NCI-H2107 treated with DMSO at 0.1 percent for 48 hours (cell line): ENCODE data around the gene GLB1L3.
"Not testable (repeated sequence)": the region's sequence is repeated elsewhere in the genome, so short reads cannot be mapped to it uniquely, and the experiment has no call there.

Source experiments
- DNase-seq: peaks from one replicate; lab custom pipeline; 2025; ENCODE audit not compliant: unreplicated experiment; lab: John Stamatoyannopoulos, UW

Gene GLB1L3

DNA sequence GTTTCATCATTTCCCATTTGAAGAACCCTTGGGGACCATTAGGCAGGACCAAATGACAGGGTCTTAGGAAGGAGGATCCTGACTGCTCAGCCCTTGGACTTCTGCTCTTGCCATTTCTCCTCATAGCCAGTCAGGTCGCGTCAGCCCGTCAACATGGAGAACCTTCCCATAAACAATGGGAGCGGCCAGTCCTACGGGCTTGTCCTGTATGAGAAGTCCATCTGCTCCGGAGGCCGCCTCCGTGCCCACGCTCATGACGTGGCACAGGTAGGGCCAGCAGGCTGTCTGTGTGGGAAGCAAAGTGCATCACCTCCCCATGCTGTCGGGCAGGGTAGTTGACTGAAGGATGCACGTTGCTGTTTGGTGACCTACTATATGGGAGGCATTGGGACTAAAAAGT, 36.0 kb downstream of the GLB1L3 start:
- no peak for DNase-seq

DNA sequence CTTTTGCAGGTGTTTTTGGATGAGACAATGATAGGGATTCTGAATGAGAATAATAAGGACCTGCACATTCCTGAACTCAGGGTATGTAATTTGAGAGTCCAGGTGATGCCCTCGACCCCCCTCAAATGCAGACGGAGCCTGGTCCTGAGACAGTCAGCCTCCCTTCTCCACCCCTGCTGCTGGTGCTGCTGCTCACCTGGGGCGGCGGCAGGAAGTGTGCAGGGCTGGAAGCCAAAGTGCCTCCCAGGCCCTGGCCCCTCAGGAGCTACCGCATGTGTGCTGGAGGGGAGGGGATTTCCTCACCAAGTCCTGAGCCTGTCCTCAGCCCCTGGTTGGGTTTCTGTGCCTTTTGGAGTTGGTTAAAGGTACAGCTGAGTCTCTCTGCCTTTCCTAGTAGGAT, 36.6 kb downstream of the GLB1L3 start:
- no peak for DNase-seq

DNA sequence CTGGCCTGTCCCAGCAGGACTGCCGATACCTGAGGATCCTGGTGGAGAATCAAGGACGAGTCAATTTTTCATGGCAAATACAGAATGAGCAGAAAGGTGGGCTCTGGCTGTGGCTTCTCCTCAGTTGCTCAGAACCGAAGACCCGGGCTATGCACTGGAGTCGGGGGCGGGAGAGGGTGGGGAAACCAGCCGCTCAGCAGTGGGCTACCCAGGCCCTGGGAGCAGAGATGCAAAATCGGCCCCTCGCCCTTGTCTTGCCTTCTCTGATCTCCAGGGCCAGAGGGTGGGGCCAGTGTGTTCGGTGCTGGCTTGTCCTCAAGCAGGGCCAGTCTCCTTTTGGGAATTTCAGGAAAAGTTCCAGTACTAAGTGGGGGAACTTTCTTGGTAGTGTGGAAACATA, 37.2 kb downstream of the GLB1L3 start:
- DNase-seq: no peak

- no peak for DNase-seq
These were observed 37.8 kb downstream of the GLB1L3 start for GRCh38 chr11:134313821-134314607.

DNA sequence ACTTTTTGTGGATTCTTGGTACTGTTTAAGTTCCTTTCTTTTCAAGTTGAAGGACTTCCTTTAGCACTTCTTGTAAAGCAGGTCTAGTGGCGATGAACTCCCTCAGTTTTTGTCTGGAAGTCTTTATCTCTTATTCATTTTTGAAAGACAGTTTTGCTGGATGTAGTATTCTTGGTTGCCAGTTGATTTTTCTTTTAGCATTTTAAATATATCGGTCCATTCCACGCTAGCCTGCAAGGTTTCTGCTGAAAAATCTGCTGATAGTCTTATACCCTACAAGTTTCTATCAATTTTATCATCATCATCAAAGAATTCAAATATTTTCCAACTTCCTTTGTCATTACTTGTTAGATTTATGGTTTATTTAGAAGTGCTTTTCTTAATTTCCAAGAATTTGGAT, 40.9 kb downstream of the GLB1L3 start:
- no peak for DNase-seq

- DNase-seq: not testable (repeated sequence)
These were observed 45.2 kb downstream of the GLB1L3 start for GRCh38 chr11:134321373-134321772.

- no peak for DNase-seq
These were observed 46.4 kb downstream of the GLB1L3 start for GRCh38 chr11:134322553-134322952.

- no peak for DNase-seq
These were observed 52.3 kb downstream of the GLB1L3 start for GRCh38 chr11:134328433-134328832.

DNA sequence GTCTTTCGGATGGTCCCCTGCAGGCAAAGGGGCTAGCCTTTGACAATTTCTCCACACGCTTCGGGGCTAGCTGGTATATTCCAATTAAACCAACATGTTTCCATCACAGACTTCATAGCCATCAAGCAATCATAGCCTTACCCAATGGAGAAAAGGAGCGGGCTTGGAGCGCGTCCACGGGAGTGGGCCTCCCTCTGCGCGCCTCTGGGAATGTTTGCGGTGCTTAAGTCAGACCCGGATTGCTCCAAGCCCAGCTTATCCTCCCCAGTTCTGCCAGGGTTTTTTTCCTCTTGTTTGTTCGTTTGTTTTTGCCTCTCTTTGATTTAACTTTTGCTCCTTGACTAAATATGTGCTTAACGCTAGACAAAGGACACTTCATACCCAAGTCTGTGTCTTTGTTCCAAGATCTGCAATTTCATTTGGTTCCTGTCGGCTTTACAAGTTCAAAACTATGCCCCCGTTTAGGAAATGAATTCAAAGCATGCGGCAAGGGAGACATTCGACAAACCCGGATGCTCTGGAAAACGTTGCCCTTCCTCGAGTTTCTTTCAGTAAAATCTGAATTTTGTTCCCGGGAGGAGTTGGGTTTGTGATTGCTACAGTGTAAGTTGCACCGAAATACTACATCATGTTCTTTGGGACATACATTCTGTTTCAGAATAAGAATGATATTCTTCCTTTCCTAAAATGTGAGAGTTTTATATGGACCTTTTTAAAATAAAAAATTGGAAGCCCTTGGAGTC, 54.6 kb downstream of the GLB1L3 start:
- no peak for DNase-seq

GRCh38 chr11:134331354-134332188, 55.4 kb downstream of the GLB1L3 start, which contains the start of gene GLB1L2:
Gene GLB1L2, plus strand, starts transcription at chr11:134331988. Its CDS starts 74 bp downstream, at chr11:134332062.
- DNase-seq: peak; percentile 41

DNA sequence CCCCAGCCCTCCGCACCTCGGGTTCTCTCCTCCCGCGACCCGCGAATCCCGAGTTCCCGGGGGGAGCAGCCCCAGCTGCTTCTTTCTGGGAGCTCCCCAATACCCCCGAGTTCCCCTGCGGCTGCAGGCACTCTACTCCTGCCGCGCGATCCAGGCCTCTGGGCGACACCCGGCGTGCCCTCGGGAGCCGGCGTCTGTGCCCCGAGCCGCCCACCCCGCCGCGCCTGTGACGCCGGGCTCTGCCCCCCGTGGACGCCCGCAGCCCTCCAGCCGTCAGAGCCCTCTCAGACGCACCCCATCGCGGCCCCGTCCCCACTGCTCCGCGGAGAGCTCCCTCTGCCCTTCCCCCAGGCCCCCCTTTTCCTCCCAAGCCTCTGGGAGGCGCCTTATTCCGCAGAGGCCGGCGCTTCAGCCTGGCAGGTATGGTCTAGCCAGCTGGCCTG, 56.0 kb downstream of the GLB1L3 start:
- no peak for DNase-seq

GRCh38 chr11:134332782-134333181, 56.6 kb downstream of the GLB1L3 start:
- DNase-seq: no peak

DNA sequence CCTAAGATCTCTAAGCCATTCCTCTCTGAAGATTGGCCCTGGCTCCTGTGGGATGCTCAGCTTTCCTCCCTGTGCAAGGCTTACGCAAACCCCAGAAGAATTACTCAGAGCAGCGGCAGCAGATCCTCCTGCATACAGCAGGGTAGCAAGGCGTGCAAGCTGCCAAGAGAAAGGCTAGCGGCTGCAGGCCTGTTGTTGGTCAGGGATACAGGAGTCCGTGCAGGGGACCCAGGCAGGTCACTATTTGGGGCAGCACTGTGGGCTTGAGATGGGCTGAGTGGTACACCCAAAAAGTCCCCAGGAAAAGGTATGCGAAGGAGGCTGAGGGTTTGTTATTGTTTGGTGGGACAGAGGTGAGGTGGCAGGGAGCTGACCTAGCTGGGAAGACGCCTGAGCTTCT, 57.1 kb downstream of the GLB1L3 start:
- DNase-seq: no peak

GRCh38 chr11:134333946-134334345, 57.8 kb downstream of the GLB1L3 start:
- no peak for DNase-seq

- DNase-seq: no peak
These were observed 58.8 kb downstream of the GLB1L3 start for GRCh38 chr11:134334796-134335571.

GRCh38 chr11:134337051-134337450, 60.9 kb downstream of the GLB1L3 start:
- no peak for DNase-seq

GRCh38 chr11:134338068-134338467, 61.9 kb downstream of the GLB1L3 start:
- DNase-seq: no peak

GRCh38 chr11:134338654-134339053, 62.5 kb downstream of the GLB1L3 start:
- DNase-seq: no peak

DNA sequence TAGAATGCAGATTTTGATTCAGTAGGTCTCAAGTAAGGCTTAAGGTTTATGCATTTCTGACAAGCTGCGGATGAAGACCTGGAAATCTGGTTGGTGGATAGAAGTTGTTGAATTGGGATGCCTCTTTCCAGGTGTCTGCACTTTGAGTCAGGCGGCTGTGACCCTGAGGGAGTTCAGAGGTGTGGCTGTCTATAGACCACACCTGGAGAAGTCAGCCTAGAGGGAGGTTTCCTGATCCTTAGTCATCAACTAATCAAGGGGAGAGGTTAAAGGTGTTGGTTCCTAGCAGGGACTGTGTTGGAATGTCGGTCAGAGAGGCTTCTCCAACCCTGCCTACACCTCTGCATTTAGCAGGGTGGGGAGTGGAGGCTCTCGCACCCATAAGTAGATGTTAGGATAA, 63.6 kb downstream of the GLB1L3 start:
- no peak for DNase-seq

DNA sequence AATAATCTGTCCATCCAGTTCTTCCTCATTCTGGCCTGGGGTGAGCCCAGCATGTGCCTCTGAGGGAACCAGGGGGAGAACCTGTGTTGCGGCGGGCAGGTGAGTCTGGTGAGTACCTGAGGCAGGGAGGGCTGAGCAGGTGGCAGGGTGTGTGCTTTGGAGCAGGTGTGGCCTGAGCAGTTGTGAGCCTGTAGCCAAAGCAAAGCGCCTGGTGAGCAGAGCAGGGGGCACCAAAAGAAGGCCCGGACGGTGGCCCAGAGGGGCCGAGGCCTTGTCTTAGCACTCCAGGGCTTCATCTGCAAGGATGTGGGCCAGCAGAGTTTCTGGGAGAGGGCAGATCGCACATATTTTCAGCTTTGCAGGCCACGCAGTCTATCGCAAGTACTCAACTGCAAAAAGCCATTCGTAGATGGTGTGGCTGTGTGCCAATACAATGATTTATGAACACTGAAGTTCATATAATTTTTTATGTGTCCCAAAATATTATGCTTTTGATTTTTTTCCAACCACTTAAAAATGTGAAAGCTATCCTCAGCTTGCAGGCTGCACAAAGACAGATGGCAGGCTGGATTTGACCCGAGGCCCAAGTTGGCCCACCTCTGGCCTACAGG, 64.3 kb downstream of the GLB1L3 start:
- peak; percentile 7 for DNase-seq
